ENCODE results near the gene RND1. TPM values are rescaled to one million over a fixed set of nuclear protein-coding genes. Genes with fewer than 3 reads are reported as not detected.

RND1 gene
- polyA plus RNA-seq, 1 donor from 2014 or later = 1.3 TPM

- no peak for TF ChIP-seq REST (IDR thresholded peaks at IDR 0.05; ENCODE audit: borderline replicate concordance)
- no peak for TF ChIP-seq CTCF (IDR thresholded peaks at IDR 0.05; ENCODE audit: poor library complexity, severe bottlenecking)
- no peak for TF ChIP-seq SMC3 (conservative IDR thresholded peaks at IDR 0.05; ENCODE audit: poor library complexity)
- no peak for TF ChIP-seq MXI1 (conservative IDR thresholded peaks at IDR 0.05; ENCODE audit: poor library complexity, severe bottlenecking)
- no peak for TF ChIP-seq RAD21 (conservative IDR thresholded peaks at IDR 0.05)
- TF ChIP-seq TAF1 (IDR thresholded peaks at IDR 0.05; ENCODE audit: low read depth) = no peak
- no peak for TF ChIP-seq EP300 (conservative IDR thresholded peaks at IDR 0.05; ENCODE audit: poor library complexity, severe bottlenecking)
- no peak for TF ChIP-seq POLR2AphosphoS5 (IDR thresholded peaks at IDR 0.05)
- no peak for TF ChIP-seq EZH2 (IDR thresholded peaks at IDR 0.05; ENCODE audit: borderline replicate concordance, insufficient read depth, low read length, poor library complexity, severe bottlenecking)
These were observed 11.2 kb downstream of the RND1 start for GRCh38 chr12:48854488-48854887.

GRCh38 chr12:48852734-48853688, 12.7 kb downstream of the RND1 start:
- no peaks in the 10 kb centered on the region for H4K20me1 ChIP-seq (ENCODE audit: insufficient read depth)
- H3K79me2 ChIP-seq (replicated peaks; ENCODE audit: insufficient read depth, low read length) = peaks cover 21% of the 10 kb centered on the region
- no peak overlapping the region for H3K27ac ChIP-seq (ENCODE audit: low read length)
- H3F3A ChIP-seq (ENCODE audit: insufficient read depth, low read length, poor library complexity, severe bottlenecking) = no peaks in the 10 kb centered on the region
- H3K9me2 ChIP-seq (ENCODE audit: insufficient read depth, low read length) = no peaks in the 10 kb centered on the region
- peak overlapping the region; percentile 22 for H2AFZ ChIP-seq (ENCODE audit: low read depth, low read length)
- TF ChIP-seq SMC3 (conservative IDR thresholded peaks at IDR 0.05; ENCODE audit: poor library complexity) (peak; percentile 97), POLR2AphosphoS5 (IDR thresholded peaks at IDR 0.05) (no peak), EP300 (conservative IDR thresholded peaks at IDR 0.05; ENCODE audit: poor library complexity, severe bottlenecking) (no peak), EZH2 (IDR thresholded peaks at IDR 0.05; ENCODE audit: borderline replicate concordance, insufficient read depth, low read length, poor library complexity, severe bottlenecking) (no peak), TAF1 (IDR thresholded peaks at IDR 0.05; ENCODE audit: low read depth) (no peak), RAD21 (conservative IDR thresholded peaks at IDR 0.05) (peak; percentile 96), MXI1 (conservative IDR thresholded peaks at IDR 0.05; ENCODE audit: poor library complexity, severe bottlenecking) (no peak), CTCF (IDR thresholded peaks at IDR 0.05; ENCODE audit: poor library complexity, severe bottlenecking) (peak; percentile 94), REST (IDR thresholded peaks at IDR 0.05; ENCODE audit: borderline replicate concordance) (no peak)
- H3K9me3 ChIP-seq (ENCODE audit: low read length) = no peaks in the 10 kb centered on the region
- H3K4me2 ChIP-seq (ENCODE audit: low read length) = peak overlapping the region; percentile 38
- H3K27me3 ChIP-seq (ENCODE audit: insufficient read depth, low read depth, low read length) = no peaks in the 10 kb centered on the region
- H3K36me3 ChIP-seq (ENCODE audit: insufficient read depth, low read length) = no peaks in the 10 kb centered on the region
- H3K4me3 ChIP-seq (ENCODE audit: low read length) = peak overlapping the region; percentile 95
- peak overlapping the region; percentile 37 for H3K9ac ChIP-seq (ENCODE audit: low read length)

More at GRCh38 chr12:48854488-48854887, 11.2 kb downstream of the RND1 start:
- Histone ChIP-seq H3K9me3 (ENCODE audit: low read length) (no peaks in the 10 kb centered on the region), H3K4me3 (ENCODE audit: low read length) (no peak overlapping the region), H3K27me3 (ENCODE audit: insufficient read depth, low read depth, low read length) (no peaks in the 10 kb centered on the region), H3K36me3 (ENCODE audit: insufficient read depth, low read length) (no peaks in the 10 kb centered on the region), H3F3A (ENCODE audit: insufficient read depth, low read length, poor library complexity, severe bottlenecking) (no peaks in the 10 kb centered on the region), H3K9ac (ENCODE audit: low read length) (no peak overlapping the region), H3K79me2 (replicated peaks; ENCODE audit: insufficient read depth, low read length) (peaks cover 21% of the 10 kb centered on the region), H4K20me1 (ENCODE audit: insufficient read depth) (no peaks in the 10 kb centered on the region), H3K4me2 (ENCODE audit: low read length) (no peak overlapping the region), H3K9me2 (ENCODE audit: insufficient read depth, low read length) (no peaks in the 10 kb centered on the region), H3K27ac (ENCODE audit: low read length) (no peak overlapping the region), H2AFZ (ENCODE audit: low read depth, low read length) (no peak overlapping the region)
